DMS114 treated with DMSO at 0.1 percent for 48 hours (cell line): Measurements from ENCODE around the gene METTL16.

Experiments used
- DNase-seq: peaks from one replicate; lab custom pipeline; 2025; ENCODE audit not compliant: unreplicated experiment; lab: John Stamatoyannopoulos, UW

The METTL16 gene

DNA sequence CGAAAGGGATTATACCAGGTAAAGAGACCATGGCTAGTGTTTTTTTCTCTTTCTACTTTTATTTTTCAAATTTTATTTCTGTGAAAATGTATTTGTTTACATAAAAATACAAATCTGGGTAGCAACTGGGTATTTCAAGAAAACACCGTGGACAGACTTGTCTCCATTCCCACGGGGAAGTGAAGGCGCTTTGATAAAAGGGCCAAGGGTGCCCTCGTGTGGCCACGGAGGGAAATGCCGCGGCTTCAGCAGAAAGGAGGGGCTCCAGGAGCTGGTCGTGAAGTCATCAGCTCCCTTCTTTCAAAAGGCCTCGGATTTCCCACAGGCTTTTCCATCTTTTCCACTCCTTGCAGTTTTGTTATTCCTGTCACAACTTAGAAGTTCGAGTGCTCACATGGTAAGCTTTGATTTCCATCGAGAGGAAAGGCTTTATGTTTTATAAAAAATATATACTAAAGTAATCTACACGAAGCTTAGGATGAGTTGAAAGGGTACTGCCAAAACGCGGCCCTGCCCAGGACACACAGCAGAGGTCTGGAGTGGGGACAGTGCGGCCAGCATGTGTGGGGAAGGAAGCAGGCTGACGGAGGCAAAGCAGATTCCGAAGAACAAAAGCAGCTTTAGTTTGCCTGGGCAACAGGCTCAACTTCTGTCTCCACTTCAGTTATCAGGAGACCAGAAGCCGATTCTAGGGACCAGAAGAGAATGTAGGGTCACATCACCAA is 95.5 kb downstream of the METTL16 start:
- DNase-seq: peak; percentile 69

DNA sequence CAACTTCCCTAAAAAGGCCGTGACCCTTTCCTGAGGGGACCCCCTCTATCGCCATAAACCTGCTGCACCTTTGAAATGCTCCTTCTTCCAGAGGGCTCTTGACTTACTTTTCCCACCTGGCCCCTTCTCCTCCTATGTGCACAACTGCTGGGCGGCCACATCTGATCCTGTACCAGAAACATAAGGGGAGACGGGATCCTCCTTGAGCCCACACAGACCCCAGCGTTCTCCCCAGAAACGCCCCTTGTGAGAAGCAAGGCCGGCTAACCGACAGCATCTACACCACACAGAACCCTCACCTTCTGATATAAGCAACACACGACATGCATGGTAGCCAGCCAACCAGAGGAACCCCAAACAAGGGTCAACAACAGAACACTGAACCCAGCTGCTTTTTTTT is 96.6 kb downstream of the METTL16 start:
- no peak for DNase-seq

DNA sequence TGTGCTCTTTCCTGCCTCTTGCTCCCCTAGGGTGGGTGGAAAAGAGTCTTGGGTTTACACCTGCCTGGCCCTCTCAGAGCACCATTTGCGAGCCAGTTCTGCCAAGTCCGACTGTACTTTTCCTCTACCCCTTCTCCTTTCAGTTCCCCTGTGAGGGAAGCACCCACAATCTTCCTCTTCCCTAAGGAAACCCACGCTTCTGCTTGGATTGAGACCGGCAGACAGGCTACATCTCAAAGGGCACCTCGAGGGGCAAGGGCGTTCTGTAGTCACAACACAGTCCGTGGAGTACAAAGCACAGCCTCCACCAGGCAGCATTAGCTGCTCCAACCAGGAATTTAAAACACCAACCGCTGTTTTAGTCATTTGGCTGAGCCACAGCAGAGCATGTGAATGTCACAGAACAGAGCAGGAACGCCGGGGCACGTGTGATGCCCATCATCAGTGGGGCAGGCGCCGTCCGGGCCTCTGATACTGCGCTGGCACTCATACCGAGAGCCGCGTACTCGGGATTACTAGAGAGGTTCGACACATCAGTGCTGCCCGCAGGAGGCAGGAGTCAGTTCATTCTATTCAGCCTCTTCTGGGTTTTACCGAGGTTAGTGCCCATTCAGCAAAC is 97.1 kb downstream of the METTL16 start:
- no peak for DNase-seq

DNA sequence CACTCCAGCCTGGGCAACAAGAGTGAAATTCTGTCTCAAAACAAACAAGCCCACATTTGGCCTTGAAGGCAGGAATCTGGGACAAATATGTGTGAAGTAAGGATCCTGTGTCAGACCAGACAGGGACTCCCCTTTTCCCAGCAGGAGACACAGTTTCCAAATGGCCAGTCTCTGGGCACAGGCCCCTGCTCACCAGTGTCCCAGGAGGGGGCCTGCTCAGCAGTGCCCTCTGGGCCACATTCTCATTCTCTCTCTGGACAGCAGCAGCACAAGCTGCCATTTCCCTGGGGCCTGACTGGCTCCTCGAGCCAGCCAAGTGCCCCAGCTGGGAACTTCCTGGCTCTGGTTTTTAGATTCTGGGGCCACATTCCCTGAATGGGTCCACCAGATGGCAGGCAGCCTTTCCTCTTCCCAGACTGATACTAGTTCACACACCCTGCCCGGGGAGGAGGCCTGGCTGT is 99.1 kb downstream of the METTL16 start:
- DNase-seq: no peak

DNA sequence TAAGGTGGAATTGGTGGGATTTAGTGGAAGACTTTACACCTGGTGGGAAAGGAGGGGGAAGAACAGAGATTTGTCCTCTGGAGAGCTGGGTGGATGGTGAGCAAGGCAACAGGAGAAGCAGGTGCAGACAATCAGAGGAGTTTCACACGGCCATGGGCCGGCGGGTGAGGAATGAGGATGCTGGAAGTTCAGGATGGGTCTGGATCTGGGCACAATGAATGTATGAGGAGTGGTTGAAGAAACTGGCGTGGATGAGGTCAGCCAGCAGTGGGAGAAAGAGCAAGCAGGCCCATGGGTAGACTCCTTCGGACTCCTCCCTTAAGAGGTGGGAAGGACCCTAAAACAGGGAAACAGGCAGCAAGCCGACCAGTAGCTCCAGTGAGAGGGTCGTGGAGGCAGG is 100.7 kb downstream of the METTL16 start:
- DNase-seq: no peak

DNA sequence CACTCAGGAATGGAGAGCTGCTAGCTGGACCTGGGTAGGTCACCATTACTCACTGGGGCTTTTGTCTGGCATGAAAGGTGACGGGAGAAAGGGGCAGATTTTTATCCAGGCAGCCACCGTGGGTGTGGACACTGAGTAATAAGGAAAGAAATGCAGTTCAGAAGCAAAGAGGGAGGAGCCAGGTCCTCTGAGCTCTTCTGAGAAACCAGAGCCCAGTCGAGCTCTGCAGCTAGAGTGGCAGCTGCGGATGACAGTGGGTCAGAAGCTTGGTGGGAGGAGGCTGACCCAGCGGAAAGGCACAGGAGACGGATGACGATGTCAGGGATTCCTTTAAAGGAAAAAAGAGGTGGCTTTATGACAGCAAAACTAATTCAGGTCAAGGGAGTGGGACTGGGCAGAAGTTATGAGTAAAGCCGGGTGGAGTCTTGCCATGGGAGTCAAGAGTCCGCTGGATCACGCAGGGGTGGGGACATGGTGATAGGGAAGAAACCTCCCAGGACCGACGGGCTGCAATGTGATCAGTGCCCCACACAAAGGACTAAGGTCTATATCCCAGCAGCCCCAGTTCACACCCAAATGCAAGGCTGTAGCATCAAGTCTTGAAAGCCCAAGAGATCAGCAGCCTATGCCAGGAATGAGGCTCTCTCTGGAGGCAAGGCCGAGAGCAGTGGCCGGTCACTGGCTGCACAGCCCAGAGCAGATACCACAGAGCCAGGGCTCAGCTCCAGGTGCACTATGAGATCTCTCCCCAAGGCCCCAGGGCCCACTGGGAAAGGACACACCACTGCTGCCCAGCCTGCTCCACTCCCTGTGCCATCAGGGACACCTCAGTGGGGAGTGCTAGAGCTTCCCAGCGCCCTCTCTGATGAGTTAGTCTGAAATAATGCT is 104.5 kb downstream of the METTL16 start:
- DNase-seq: no peak

DNA sequence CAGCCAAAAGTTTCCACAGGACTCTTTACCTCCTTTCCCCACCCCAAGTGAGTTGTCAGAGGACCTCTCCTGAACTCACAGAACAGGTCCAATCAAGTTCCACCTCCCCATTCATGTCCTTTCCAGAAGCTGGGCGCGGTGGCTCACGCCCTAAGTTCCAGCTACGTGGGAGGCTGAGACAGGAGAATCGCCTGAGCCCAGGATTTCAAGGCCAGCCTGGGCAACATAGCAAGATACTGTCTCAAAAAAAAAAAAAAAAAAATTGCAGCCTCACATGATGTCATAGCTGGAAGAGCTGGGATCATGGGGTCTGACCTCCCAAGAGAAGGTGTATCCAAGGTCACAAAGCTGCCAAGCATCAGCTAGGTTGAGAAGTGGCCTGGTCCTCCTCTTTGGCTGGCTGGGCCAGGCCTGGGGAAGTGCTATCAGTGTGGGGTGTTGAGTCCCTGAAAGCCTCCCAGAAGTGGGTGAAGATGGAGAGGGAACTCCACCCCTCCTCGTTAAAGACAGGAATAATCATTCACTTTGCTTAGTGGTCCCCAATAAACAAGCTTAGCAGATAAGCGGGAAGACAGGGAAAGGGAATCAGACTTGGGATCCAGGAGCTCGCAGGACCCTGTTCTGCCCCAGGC is 105.3 kb downstream of the METTL16 start:
- DNase-seq: no peak

DNA sequence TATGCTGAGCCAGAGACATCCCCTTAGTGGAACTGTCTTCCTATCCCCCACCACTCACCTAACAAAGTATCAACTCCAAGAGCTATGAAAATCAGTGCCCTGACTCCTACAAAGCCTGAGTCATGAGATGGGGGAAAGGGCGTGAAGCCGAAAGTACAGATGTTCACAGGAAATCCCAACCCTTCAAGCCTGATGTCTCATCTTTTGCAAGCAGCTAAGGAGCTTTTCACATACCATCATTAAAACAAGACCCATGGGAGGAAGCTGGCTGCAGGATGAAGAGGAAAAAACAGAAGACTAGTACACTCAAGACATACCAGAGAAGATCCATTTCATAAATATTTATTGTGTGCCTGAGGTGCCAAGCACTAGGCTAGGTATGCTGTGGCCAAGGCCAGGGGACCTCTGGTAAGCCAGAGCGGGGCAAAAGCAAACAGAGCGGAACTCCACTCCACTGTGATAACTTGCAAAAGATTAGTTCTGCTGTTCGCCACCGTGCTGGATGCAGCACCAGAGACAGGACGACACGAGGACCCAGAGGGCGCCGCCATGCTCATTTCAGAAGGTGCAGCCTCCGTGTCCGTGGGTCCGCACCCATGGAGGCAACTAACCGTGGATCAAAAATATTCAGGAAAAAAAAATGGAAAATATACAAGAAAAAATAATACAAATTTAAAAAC is 106.3 kb downstream of the METTL16 start:
- DNase-seq: no peak

DNA sequence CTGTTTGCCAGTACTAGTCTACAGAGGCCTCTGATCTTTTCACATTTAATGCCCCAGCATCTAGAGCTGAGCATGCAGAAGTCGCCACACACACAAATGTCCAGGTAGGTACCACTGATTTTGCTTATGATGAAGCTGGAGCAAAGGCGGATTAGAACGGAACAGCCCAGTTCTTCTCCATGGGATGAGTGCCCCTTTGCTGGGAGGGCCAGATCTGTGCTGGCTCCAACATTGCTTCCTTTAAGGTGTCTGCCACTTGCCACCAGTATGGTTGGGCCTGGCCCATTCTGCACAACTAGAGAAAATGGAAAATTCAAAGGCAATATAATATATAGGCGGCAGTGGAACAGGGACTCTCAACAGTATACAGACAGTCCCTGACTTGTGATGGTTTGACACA is 108.6 kb downstream of the METTL16 start:
- DNase-seq: no peak

DNA sequence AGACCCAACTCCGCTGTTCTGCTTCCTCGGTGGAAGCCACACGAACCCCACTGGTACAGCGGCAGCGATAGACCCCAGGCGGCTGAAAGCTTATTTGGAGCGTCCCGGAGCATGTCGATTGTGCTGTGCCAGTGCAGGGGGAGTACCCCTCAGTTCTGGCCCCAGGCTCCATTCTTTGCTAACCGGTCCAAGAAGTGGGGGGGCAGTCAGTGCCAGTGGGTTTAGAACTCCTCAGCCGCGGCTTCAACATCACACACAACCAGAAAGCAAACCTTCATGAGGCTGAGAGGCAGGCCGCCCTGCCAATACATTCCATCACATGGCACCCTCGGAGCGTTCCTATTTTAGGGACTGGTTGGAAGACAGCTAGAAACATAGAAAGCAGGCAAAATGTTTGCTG is 109.1 kb downstream of the METTL16 start:
- DNase-seq: no peak

DNA sequence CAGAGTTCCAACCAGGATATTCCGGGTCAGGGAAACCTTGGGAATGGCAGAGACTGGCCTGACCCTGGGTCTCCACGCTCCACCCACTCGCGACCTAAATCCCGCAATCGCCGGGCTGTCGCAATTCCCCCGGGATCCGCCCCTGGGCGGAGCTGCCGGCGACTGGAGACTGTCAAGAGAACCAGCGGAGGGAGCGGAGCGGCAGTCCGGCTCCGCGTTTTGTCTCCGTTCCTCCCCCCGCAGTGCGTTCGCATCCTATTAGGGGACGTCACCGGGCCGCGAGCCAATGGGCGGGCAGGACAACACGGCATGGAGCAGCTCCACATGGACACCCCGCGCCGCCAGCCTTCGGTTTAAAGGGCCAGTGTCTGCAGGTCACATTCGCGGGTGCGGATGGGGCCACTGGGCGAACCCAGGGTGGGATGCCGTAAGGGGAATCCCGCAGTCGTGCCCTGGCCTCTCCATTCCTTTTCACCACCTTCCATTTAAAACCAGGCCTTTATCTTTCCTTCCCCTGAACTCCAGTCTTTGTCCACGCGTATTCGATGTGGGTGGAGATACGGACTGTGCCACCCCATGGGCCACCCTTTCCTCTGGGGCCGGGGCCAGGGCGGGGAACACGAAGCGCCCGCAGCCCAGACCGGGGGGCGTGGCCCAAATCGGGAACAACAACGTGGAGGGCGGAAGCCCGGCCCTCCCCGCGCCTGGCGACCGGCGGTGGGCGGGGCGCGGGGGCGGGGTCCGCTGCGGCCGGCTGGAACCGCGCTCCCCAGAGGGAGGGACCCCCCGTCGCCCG is 110.1 kb downstream of the METTL16 start:
- peak; percentile 93 for DNase-seq

DNA sequence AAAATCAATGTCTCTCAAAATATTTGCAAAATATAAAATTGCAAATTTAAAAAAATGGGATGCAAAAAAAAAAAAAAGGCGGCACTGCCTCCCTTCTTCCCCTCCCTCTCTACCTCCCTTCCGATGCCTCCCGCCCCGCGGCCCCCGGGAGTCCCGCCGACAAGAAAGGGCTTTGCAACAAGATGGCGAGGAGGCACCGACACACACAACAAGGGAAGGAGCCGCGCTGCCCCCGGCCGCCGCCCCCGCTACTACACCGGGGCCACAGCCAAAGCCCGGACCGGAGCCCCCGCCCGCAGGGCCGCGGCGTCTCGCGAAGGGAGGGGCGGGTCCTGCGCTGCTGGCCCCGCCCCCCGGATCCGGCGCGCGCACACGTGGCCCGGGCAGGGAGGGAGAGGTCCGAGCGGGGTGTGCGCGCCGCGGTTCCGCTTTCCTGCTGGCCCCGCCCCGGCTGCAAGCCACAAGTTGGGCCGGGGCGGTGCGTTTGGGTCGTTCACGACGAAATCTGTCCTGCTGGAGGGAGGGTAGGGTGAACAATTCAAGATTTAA is 110.7 kb downstream of the METTL16 start, which contains the start of gene MNT:
MNT (minus strand) TSS at position 184 of the 549 bp plus-strand sequence. CDS start 348 bp downstream, outside the sequence.
- peak; percentile 84 for DNase-seq

DNA sequence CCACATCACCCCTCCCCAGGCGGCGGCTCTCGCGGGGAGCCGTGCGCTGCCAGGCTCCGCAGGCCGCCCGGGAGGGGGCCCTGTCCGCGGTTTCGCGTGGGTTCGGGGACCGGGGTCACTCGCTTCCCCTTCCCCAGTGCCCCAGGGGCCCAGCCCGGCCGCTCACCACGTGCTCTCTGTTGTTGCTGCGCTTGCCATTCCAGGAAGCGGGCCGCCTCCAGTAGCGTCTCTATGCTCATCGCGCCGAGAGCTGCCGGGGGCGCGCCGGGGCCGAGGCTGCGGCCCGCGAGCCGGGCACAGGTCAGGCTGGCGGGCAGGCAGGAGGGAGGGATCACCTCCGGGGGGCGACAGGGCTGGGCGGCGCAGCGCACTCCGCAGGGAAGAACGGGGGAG is 111.2 kb downstream of the METTL16 start:
- DNase-seq: no peak

DNA sequence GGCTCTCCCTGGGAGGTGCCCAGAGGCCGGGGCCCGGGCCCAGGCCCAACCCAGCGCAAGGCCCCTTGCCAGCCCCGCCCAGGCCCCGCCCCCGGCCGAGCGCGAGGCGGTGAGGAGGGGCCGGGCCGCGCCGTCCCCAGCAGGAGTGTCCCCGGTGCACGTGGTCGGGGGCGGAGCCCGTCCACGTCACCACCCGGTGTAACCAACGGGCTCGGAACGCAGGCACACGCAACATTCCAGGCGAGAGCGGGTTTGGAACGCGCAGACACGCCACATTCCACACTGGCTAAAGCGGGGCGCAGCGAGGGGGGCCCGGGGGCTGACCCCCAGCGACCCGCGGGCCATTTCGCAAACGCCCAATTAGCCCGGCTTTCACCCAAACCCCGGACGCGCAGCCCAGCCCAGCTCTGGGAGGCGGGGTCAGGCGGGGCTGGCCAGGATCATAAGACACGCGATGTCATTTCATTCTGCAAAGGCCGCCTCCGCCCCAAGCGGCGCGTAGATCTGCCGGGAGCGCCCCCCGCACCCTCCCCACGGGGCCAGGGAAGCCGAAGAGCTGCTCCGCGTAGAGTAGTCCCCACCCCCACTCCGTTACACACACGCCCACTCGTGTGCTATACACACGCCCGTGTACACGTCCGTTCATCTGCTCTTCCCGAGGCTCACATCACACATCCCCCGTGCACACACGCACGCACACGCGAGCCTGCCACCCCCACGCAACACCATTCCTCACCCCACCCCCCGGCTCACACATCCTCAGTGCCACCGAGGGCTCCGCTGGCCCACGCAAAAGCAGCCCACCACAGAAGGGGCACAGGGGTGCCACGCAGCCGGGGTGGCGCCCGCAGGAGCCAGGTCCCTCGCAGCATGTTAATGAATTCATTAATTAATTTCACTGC is 111.9 kb downstream of the METTL16 start:
- peak; percentile 85 for DNase-seq

DNA sequence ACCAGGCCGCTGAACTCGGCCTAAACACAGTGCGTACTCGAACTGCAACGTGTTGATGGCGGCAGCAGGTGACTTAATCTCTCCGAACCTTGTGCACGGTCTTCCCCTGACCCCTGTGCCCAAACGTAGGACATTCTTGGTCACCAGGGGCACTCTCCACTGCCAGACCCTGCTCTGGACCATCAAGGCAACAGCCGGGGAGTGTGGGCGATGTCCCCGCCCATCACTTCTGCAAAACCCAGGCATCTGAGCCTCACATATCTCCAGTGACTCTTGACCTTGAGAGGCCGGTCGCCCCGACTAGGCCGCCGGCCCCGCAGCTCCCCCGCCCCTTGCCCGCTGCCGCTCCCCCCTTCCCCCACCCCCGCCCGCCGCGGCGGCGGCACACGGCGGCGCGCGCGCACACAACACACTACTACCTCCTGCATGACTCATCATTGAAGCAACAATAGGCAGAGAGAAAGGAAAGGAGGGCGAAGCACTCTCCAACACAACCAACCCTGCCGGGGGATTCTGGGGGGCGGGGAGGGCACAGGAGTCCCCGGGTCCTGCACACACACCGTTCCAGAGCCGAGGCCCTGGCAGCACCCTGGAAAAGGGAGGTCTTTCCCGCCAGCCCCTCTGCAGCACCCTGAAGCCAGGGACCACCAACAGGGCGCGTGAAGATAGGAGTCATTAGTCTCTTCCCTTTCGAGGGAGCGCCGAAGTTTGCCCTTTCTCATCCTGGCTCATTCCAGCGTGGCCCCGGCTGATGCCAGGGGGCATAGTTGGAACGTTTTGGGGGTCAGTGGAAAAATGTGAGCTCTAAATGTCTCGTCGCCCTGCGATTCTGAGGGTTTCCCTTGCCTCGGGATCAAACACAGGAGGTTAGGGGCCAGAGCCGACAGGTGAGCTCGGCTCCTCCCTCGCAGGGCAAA is 112.8 kb downstream of the METTL16 start:
- no peak for DNase-seq

DNA sequence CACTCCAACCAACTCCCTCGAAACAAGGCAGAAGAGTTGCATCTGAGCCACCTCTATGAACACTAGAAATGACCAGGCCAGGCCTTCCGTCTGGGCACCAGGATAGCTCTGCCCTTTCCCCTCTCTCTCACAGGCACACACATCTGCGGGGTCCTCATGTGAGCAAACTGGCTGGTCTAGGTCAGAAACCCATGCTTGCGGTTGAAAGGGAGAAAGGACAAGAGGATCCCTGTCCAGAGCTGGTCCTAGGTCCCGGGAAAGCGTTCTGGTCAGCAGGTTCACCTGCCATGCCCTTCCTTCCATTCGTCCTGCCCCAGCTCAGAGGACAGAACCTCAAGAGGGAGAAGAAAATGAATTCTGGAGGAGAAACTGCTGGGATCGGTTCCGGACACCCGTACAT is 113.5 kb downstream of the METTL16 start:
- no peak for DNase-seq
